Astrocyte of the hippocampus (primary cell): ENCODE data around the gene CCDC12.
"Not testable (repeated sequence)": the region's sequence is repeated elsewhere in the genome, so short reads cannot be mapped to it uniquely, and the experiment has no call there.

Source experiments
- DNase-seq: peaks from one replicate; pipeline ENCODE4 v3.0.0; 2011; ENCODE audit warnings: low read depth, low spot score

The CCDC12 gene

GRCh38 chr3:46981932-46982471 lies 5.5 kb upstream of the CCDC12 start:
- no peak for DNase-seq

DNA sequence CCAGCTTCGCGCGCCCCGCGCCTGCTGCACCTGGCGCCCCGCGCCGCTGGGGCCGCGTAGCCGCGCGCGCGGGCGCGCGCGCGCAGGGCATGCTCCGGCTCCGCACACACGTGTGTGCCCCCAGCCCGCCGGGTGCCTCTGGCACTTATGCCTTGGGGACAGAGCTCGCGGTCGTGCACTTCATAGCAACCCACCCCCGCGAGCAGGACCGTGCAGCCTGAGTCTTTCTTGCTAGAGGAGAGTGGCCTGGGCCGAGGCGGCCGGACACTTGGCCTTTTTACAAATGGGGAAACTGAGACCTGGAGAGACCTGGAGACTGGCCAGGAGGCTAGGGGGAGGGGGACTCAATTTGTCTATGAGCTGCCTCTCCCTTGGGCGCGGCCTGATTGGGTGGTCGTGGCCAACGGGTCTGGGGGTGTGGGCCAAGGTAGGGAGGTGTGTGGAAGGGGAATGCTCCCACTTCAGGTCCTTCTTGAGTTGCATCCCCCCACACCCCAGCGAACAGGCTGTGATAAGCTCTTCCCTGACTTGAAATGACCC lies 3.5 kb upstream of the CCDC12 start:
- DNase-seq = peak; percentile 31

DNA sequence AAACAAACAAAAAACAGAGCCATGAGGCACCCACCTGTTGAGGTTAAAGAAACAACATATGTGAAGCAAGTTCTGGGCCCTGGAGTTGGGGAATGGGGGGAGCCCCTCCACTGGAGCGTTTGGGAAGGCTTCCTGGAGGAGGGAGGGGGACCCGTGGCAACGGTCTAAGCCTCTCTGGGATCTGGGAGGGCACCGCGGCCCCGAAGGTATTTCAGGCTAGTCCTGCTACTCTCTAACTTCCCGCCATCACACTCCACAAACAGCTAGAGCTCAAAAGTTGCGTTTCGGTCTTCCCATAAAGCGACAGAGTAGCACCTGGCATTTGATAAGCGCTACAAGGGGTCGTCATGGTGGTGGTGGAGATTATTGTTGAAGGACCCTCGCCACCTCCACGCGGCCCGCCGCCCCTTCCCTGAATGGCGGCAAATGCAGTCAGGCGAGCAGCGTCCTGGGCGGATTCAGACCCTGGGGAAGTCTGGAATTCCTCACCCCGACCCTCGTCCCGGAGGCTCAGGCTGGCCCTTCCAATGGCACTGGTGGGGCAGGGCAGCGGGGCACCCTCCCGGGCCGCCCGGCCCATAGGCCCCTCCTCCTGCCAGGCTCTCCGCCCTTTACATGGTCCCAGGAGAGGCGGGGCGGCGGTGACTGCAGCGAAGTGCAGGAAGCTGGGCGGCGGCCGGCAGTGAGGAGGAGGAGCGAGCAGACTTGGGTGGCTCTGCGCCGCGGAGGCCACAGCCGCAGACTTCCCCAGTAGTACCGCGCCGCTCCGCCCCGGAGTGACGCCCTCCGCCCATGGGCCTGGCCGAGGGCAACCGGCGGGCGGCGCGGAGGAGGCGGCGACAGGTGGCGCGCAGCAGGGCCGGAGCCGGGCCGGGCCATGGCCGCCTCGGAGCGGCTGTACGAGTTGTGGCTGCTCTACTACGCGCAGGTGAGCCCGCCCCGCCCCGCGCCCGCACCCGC lies 2.7 kb upstream of the CCDC12 start, which contains the start of gene NBEAL2:
Gene NBEAL2, plus strand, starts transcription at position 682 of the 960 bp plus-strand sequence. Its CDS starts 196 bp downstream, at position 878.
- DNase-seq = peak; percentile 96

DNA sequence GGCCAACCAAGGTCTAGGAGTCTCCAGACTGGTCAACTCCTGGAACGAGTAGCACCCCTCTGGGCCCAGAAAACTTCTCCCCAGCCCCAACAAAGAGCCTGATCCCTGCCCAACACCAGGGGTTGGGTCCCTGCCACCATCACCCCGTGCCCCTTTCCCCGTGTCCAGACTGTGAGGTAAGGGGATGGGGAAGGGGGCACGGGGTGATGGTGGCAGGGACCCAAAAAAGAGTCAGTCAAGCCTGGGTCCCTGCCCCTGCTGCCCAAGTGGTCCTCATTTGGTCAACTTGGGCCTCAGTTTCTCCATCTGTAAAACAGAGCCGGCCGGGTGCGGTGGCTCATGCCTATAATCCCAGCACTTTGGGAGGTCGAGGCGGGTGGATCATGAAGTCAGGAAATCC lies 1.8 kb upstream of the CCDC12 start:
- DNase-seq = no peak

- DNase-seq = no peak
Observed at GRCh38 chr3:46977811-46978195, 1.3 kb upstream of the CCDC12 start.

DNA sequence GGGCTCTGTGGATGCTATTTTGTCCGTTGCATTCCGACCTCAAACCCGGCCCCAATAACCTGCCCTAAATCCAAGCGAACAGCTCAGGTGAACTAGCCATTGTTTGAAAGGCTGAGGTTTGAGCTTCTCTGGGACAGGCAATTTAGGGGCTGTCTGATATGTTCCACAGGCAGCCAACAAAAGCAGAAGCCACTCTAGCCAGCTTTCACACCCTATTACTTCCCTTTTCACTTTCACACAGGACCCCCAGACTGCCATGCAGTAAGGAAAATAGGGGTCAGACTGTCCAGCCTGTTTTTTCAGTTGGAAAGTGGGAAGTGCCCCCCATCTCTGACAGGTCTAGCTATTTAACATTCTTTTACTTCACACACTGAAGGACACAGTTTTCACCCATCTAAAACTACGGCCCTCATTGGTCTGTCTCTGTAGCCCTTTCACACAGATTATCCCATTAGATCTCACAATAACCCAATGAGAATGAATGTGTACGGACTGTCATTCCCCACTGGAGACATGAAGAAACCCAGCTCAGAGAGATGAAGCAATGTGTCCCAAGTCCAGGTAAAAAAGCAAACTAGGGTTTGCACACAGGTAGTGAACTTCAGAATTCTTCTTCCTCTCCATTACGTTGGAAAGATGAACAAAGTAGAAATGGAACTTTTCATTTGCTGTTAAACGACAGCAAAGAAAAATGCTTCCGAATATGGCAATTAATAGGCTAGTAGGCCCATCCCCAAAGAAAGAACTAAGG lies 1.9 kb downstream of the CCDC12 start:
- no peak for DNase-seq

- no peak for DNase-seq
Observed at GRCh38 chr3:46972396-46972795, 4.1 kb downstream of the CCDC12 start.

DNA sequence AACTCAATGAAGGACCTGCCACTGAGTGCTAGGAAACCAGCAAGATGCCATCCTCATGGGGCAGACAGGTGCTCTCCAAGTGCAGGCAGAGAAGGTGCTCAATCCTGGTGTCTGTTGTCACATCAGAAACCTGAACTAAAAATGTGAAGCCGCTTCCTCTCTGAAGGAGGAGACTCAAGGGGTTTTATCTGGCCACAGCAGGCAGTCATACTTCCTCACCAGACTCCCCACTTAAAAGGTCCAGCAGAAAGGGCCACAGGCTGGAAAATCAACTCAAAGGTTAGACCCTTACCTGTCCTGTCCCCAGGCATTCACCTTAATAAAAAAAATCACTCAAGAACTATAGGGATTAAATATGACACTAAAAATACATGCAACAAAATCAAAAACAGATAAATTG lies 4.8 kb downstream of the CCDC12 start:
- no peak for DNase-seq

- DNase-seq = no peak
Observed at GRCh38 chr3:46971151-46971550, 5.4 kb downstream of the CCDC12 start.

- no peak for DNase-seq
Observed at GRCh38 chr3:46970391-46971091, 6.0 kb downstream of the CCDC12 start.

- DNase-seq = no peak
Observed at GRCh38 chr3:46968783-46969428, 7.6 kb downstream of the CCDC12 start.

DNA sequence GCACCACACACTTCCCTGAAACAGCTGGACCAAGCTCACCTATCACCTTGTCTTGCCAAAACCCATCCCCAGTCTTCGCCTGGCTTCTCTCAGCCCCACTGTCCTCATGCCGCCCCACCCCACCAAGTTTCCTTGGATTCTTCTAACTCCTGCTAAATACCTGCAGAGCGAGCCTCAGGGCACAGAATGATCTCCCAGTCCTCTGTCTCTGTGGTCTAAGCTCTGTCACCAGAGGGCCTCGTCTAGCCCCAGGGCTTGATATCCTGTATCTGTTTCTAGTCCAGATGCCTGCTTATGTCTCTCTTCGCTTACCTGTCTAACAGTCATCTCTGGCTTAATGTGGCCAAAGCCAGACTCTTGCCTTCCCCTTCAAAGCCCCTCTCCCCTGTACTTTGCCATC lies 9.7 kb downstream of the CCDC12 start:
- no peak for DNase-seq

- DNase-seq = no peak
Observed at GRCh38 chr3:46965151-46965550, 11.4 kb downstream of the CCDC12 start.

DNA sequence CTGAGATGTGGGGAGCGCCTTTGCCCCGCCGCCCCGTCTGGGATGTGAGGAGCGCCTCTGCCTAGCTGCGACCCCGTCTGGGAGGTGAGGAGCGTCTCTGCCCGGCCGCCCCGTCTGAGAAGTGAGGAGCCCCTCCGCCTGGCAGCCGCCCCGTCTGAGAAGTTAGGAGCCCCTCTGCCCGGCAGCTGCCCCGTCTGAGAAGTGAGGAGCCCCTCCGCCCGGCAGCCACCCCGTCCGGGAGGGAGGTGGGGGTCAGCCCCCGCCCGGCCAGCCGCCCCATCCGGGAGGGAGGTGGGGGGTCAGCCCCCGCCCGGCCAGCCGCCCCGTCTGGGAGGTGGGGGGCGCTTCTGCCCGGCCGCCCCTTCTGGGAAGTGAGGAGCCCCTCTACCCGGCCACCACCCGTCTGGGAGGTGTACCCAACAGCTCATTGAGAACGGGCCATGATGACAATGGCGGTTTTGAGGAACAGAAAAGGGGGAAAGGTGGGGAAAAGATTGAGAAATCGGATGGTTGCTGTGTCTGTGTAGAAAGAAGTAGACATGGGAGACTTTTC lies 12.4 kb downstream of the CCDC12 start:
- not testable (repeated sequence) for DNase-seq

DNA sequence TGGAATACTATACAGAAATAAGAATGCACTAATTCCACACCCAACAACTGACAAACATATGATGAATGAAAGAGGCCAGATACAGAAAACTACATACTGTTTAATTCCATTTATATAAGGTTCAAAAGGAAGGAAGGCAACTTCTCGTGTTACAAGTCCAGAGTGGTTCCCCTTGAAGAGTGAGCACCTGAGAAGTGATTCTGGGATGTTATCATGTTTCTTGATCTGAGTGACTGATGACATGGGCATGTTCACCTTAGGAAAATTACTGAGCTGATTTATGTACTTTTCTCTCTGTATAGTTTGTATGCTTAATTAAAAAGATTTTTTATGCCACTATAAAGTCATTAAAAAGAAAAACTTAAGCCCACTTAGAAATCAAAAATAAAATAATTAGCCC lies 13.6 kb downstream of the CCDC12 start:
- DNase-seq = no peak

DNA sequence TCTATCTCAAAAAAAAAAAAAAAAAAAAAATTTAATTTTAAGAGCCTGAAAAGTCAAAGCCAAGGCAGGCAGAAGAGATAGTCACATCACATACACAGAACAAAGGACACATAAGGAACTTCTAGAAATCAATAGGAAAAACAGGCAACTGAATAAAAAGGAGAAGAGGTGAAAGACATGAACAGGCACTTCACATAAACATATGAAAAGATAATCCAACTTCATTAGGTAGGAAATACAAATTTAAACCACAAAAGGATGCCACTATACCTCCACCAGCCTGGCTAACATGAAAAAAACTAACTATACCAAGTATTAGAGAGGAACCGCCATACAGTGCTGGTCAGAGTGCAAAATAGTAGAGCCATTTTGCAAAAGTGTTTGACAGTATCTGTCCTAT lies 14.1 kb downstream of the CCDC12 start:
- DNase-seq = no peak

DNA sequence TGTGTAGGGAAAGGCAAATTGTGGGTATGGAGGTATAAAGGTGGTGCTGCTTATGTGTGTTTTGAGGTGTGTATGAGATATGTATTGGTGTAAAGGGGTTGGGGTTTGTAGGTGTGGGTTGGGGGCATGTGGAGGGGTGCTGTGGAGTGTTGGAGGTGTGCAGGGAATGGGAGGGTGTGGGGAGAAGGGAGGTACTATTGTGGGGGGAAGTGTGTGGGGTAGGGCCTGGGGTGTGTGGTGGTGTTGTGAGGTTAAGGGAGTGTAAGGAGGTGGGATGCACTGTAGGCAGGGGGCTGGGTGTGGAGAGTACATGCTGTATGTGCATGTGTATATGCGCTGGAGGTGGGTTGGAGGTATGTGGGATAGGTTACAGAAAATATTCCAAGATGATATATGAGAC lies 15.7 kb downstream of the CCDC12 start:
- no peak for DNase-seq

DNA sequence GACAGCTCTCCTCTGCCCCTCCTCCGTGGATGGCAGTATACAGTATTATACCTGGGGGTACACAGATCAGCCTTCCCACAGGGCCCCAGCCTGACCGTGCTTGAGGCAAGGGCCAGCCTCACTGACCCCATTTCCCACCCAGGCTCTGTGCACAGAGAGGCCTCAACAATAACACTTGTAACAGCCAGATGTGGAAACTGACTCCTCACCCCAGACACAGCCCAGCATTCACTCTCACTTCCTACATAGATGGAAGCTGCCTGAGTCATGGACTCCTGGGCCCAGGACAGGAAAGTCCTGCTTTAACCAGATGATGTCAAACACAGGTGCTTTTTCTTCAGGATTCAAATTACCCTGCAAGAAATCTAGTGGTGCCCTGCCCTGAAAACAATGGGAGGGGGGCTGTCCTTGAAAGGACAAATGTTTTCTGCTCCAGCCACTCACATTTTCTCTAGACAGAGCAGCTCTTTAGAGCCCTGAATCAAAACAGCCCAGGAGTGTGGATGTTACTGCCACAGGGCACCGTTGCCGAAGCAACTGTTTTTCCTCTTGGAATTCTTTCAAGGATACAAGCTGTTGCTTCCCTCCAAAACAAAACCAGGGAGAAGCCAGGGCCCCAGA lies 16.4 kb downstream of the CCDC12 start:
- peak; percentile 45 for DNase-seq

GRCh38 chr3:46959161-46959511 lies 17.4 kb downstream of the CCDC12 start:
- no peak for DNase-seq

- DNase-seq = no peak
Observed at GRCh38 chr3:46958467-46959160, 17.9 kb downstream of the CCDC12 start.
